Astrocyte (in vitro differentiated cells and primary cell): Measurements from ENCODE around the gene NTRK1.

Experiments used
- EZH2 ChIP-seq: IDR thresholded peaks from 2 replicates; pipeline ENCODE4 v1.6.1; 2012; ENCODE audit warnings: mild to moderate bottlenecking, low read length, inconsistent platforms; ENCODE audit not compliant: insufficient read depth
- TF ChIP-seq, protein P1 (sequence below): IDR thresholded peaks from 2 replicates; pipeline ENCODE4 v1.5.1; 2011; ENCODE audit warnings: low read depth, mild to moderate bottlenecking, inconsistent platforms, low read length, moderate library complexity; ENCODE audit not compliant: insufficient read depth

DNA sequence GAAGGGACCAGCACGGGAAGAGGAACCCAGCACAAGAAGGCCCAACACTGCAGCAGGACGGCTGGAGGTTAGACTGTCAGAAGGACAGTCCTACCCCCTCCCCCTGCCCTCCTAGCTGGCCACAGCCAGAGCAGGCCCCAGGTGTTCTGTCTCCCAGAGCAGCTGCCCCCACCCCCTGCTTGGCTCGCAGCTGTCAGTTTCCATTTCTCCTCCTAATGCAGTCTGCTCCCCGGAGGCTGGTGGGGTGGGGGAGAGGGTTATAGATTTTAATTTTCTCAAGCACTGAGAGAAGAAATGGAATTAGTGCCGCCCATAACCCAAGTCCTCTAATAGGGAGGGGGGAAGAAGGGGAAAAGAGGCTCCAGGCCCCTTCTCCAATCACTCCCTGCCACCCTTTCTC lies 19.8 kb downstream of the NTRK1 start:
- TF ChIP-seq, protein P1, sequence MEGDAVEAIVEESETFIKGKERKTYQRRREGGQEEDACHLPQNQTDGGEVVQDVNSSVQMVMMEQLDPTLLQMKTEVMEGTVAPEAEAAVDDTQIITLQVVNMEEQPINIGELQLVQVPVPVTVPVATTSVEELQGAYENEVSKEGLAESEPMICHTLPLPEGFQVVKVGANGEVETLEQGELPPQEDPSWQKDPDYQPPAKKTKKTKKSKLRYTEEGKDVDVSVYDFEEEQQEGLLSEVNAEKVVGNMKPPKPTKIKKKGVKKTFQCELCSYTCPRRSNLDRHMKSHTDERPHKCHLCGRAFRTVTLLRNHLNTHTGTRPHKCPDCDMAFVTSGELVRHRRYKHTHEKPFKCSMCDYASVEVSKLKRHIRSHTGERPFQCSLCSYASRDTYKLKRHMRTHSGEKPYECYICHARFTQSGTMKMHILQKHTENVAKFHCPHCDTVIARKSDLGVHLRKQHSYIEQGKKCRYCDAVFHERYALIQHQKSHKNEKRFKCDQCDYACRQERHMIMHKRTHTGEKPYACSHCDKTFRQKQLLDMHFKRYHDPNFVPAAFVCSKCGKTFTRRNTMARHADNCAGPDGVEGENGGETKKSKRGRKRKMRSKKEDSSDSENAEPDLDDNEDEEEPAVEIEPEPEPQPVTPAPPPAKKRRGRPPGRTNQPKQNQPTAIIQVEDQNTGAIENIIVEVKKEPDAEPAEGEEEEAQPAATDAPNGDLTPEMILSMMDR: no peak
- no peak for TF ChIP-seq EZH2
